GM10248 (cell line): ENCODE measurements around the gene UBE2F.

Experiments used
- CTCF ChIA-PET: fragments of 300-600 bp; sonication (Branson Sonifier 250); formaldehyde crosslinking; extraction: SDS; loops from one replicate; lab custom pipeline; 2021; ENCODE audit warnings: antibody characterized with exemption; lab: Yijun Ruan, JAX
- POLR2A ChIA-PET: fragments of 350-650 bp; sonication (Branson Sonifier 250); formaldehyde crosslinking; extraction: SDS; loops from one replicate; lab custom pipeline; 2020; ENCODE audit warnings: antibody characterized with exemption; lab: Yijun Ruan, JAX
- DNase-seq: peaks from one replicate; pipeline ENCODE4 v3.0.0; 2012; ENCODE audit errors: extremely low spot score
- CTCF ChIP-seq: IDR thresholded peaks from 2 replicates; pipeline ENCODE4 v1.5.1; 2012; ENCODE audit warnings: mild to moderate bottlenecking, low read depth; ENCODE audit errors: extremely low read depth, missing control alignments, control extremely low read depth

Gene UBE2F

DNA sequence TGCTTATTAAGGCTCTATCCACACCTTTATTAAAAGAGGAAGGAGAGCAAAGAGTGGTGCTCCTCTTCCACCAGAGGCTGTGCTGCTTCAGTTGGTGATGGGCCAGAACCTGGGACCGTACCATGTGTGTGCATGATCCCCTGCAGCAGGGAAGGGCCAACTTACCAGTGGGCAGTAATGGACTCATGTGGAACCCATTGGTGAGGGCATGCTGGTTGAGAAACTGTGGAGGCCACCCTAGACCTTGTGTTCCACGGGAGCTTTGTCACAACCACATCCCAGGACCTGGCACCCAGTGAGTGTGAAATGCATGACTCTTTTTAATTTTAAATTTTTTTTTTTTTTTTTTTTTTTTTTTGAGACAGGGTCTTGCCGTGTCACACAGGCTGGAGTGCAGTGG lies 5.4 kb downstream of the UBE2F start:
- POLR2A ChIA-PET = no interaction called here
- TF ChIP-seq CTCF = no peak

DNA sequence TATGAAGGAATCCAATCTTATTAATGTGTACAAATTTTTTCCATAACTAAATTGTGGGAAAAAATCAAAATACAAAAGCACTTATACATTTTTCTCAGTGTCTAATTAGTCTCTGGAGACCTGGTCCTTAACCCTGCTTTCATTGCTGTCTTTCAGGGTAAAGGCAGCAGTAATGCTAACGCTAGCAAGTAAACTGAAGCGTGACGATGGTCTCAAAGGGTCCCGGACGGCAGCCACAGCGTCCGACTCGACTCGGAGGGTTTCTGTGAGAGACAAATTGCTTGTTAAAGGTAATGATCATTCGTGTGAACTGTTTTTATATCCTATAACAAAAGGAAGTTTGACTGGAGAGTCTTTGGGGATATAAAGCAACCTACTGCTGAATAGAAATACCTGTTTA lies 6.1 kb downstream of the UBE2F start:
- DNase-seq = no peak
- CTCF ChIA-PET = no interaction called here
- no peak for TF ChIP-seq CTCF
- POLR2A ChIA-PET = no interaction called here

More for the DNA sequence above, 5.4 kb downstream of the UBE2F start:
- CTCF ChIA-PET = no interaction called here
- no peak for DNase-seq

- POLR2A ChIA-PET = no interaction called here
- TF ChIP-seq CTCF = no peak
- DNase-seq = no peak
- CTCF ChIA-PET = interaction anchor here (3.0 kb wide), 1 partner anchor 11 kb away, joined by 10 read pairs; no protein-coding TSS in a partner anchor
Measured at GRCh38 chr2:237977380-237977779, 10.6 kb downstream of the UBE2F start.

DNA sequence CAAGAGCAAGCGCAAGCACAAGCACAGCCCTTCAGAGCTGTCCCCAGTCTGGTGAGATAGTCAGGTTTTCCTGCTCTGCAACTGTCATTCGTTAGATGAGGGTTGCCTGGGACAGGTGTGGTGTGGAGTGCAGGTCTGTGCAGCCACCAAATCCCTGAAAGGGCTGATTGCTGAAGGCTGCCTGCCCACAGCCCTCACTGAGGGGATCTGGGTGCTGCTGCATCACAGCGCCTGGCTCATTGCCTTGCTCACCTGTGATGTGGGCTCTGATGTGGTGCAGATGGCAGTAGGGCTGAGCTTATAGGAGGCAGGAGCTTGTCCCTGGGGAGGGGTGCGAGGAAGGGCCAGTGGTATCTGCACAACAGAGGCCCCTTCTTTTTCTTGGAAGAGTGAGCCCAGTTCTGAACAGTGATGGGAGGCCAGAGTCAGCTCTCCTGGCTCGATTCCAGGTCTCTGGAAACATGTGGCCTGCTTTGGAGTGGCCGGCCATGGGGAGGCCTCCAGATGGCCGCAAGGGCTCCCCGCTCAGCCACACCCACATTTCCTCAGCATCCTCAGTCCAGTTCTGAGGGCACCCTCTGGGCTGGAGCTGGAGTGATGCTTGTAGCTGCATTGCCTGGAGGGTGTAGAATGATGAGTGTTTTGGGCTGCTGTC lies 11.4 kb downstream of the UBE2F start:
- ChIA-PET POLR2A (no interaction called here), CTCF (interaction anchor here (0.8 to 3.0 kb wide), 2 partner anchors 10 to 122 kb away, joined by 3 to 10 read pairs; partner anchors contain the start of gene ESPNL)
- TF ChIP-seq CTCF = no peak
- DNase-seq = no peak

- no peak for TF ChIP-seq CTCF
- CTCF ChIA-PET = interaction anchor here (1.3 to 3.0 kb wide), 3 partner anchors 9 to 284 kb away, joined by 3 to 10 read pairs (median 6); no protein-coding TSS in a partner anchor
- POLR2A ChIA-PET = no interaction called here
- no peak for DNase-seq
Measured at GRCh38 chr2:237979331-237979730, 12.5 kb downstream of the UBE2F start.

GRCh38 chr2:237980087-237980486 lies 13.3 kb downstream of the UBE2F start:
- ChIA-PET POLR2A (no interaction called here), CTCF (interaction anchor here (0.9 to 3.0 kb wide), 4 partner anchors 8 to 37 kb away, joined by 3 to 10 read pairs (median 4); no protein-coding TSS in a partner anchor)
- TF ChIP-seq CTCF = no peak
- no peak for DNase-seq
